Lung (tissue), 12 donors: Measurements from ENCODE around the gene EFNA3. TPM values are rescaled to one million over a fixed set of nuclear protein-coding genes. Genes with fewer than 3 reads are reported as not detected.

ENCODE experiments used
- ATAC-seq: fragments of 200-7000 bp; cut with Tn5 transposase; one replicate; pipeline ENCODE4 v1.9.1; 2020; ENCODE audit warnings: moderate number of reproducible peaks; ENCODE audit not compliant: insufficient read depth, low FRiP score
- DNase-seq, 3 donors: peaks; one replicate each; pipeline ENCODE4 v3.0.0-alpha.2; 2013 to 2017
- H3K27ac ChIP-seq, 2 donors: one replicate each; pipeline ENCODE4 v1.5.1; 2013; ENCODE audit warnings: mild to moderate bottlenecking in 2 of 2, moderate library complexity in 2 of 2, control low read depth in 1 of 2, inconsistent platforms in 1 of 2, low read depth in 1 of 2, low read length in 1 of 2
- H3K27me3 ChIP-seq, 3 donors: one replicate each; pipeline ENCODE4 v1.5.1; 2013; ENCODE audit warnings: low read length in 2 of 3; ENCODE audit not compliant: control insufficient read depth in 3 of 3, insufficient read depth in 3 of 3
- H3K36me3 ChIP-seq, 4 donors: one replicate each; pipeline ENCODE4 v1.5.1; 2013; ENCODE audit warnings: low read length in 4 of 4, mild to moderate bottlenecking in 1 of 4, moderate library complexity in 1 of 4; ENCODE audit not compliant: control insufficient read depth in 4 of 4, insufficient read depth in 4 of 4
- H3K4me1 ChIP-seq, 5 donors: one replicate each; pipeline ENCODE4 v1.5.1; 2013; ENCODE audit warnings: low read length in 5 of 5, mild to moderate bottlenecking in 2 of 5, moderate library complexity in 1 of 5; ENCODE audit not compliant: control insufficient read depth in 5 of 5, insufficient read depth in 5 of 5
- H3K4me3 ChIP-seq: one replicate; pipeline ENCODE4 v1.5.1; 2013; ENCODE audit warnings: mild to moderate bottlenecking, control low read depth, moderate library complexity
- H3K9ac ChIP-seq, 2 donors: one replicate each; pipeline ENCODE4 v1.5.1; 2013; ENCODE audit warnings: low read length in 2 of 2, control low read depth in 1 of 2; ENCODE audit not compliant: insufficient read depth in 1 of 2
- H3K9me3 ChIP-seq, 4 donors: one replicate each; pipeline ENCODE4 v1.5.1; 2013; ENCODE audit warnings: low read length in 3 of 4, mild to moderate bottlenecking in 1 of 4, moderate library complexity in 1 of 4; ENCODE audit not compliant: control insufficient read depth in 4 of 4, insufficient read depth in 3 of 4
- WGBS, 2 donors: extraction: QIAGEN DNeasy Blood & Tissue Kit; methylation state at CpG; one replicate each; pipeline ENCODE4 v1.1.7; 2013; 5-methylcytosine and 5-hydroxymethylcytosine counted together
- polyA plus RNA-seq, 2 donors: library from polyadenylated mRNA; stranded (reverse); fragments of 200-250 nt; gene quantifications; one replicate each; pipeline ENCODE4 v1.2.1, GENCODE V29; 2013
- total RNA-seq, 2 donors: library from RNA; depleted of rRNA in 1 of 2; stranded (reverse); fragments of >200 nt in 1 of 2; gene quantifications; one replicate each; pipeline ENCODE4 v1.2.1, GENCODE V29; 2014 to 2021
- TF ChIP-seq, protein P1 (sequence below): IDR thresholded peaks from 2 replicates; pipeline ENCODE4 v1.5.1; 2012; ENCODE audit warnings: mild to moderate bottlenecking; ENCODE audit errors: control extremely low read depth, extremely low read depth
- donor health status: control.
- donor health status: control.
- donor health status: Bipolar disorder and iron deficiency.
- donor health status: healthy.
- donor health status: DM: yes; HTN: yes; CAD: no.

EFNA3 gene
- total and polyA plus RNA-seq, 4 donors, result 1.1 to 1.9 (median 1.6) TPM

DNA sequence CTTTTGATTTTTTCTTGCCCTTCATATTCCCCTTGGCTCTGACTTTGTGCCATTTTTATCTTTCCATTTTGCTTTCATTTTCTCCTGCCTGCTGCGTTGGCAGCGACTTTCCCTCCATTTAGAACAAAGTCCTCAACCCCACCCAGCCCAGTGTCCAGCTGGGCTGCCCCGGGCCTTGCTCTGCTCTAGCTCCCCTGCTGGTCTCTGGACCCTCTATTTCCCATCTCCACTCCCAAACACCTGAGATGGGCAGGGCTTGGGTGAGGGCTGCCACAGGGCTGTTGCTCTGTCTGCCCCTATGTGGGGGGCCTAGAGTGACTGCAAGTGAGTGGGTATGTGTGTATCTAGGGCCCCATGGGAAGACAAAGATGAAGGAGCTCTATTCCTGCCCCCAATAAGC is 34.8 kb upstream of the EFNA3 start:
- TF ChIP-seq, protein P1, sequence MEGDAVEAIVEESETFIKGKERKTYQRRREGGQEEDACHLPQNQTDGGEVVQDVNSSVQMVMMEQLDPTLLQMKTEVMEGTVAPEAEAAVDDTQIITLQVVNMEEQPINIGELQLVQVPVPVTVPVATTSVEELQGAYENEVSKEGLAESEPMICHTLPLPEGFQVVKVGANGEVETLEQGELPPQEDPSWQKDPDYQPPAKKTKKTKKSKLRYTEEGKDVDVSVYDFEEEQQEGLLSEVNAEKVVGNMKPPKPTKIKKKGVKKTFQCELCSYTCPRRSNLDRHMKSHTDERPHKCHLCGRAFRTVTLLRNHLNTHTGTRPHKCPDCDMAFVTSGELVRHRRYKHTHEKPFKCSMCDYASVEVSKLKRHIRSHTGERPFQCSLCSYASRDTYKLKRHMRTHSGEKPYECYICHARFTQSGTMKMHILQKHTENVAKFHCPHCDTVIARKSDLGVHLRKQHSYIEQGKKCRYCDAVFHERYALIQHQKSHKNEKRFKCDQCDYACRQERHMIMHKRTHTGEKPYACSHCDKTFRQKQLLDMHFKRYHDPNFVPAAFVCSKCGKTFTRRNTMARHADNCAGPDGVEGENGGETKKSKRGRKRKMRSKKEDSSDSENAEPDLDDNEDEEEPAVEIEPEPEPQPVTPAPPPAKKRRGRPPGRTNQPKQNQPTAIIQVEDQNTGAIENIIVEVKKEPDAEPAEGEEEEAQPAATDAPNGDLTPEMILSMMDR, result no peak
- Histone ChIP-seq H3K4me1 (peaks cover 0 to 10% (median 4%) of the 10 kb centered on the region in 5 donors), H3K9me3 (no peaks in the 10 kb centered on the region), H3K4me3 (no peak overlapping the region), H3K27me3 (no peaks in the 10 kb centered on the region), H3K36me3 (no peaks in the 10 kb centered on the region), H3K27ac (no peak overlapping the region), H3K9ac (no peak overlapping the region)
- 65 to 94% methylated on average over 3 of the region's 3 CpGs for WGBS, 2 donors
- DNase-seq (no peak), ATAC-seq (no peak)

DNA sequence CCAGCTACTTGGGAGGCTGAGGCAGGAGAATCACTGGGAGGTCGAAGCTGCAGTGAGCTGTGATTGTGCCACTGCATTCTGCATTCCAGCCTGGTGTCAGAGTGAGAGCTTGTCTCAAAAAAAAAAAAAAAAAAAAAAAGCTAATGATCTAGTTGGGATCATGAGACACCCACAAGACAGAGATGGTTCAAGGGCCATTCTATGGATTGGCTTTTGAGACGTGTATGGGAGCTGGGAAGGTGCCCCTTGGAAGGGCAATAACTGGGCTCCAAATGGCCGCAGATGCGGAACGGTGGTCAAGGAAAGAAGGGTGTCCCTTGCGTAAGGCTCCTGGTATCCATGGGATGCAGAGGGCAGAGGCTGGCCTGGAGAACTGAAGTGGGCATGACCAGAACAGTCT is 34.3 kb upstream of the EFNA3 start:
- Histone ChIP-seq H3K36me3 (no peaks in the 10 kb centered on the region), H3K9me3 (no peaks in the 10 kb centered on the region), H3K27me3 (no peaks in the 10 kb centered on the region), H3K27ac (peak overlapping the region in 1 of 2 donors; percentile 74), H3K9ac (no peak overlapping the region), H3K4me1 (peaks cover 0 to 7% (median 4%) of the 10 kb centered on the region in 5 donors), H3K4me3 (no peak overlapping the region)
- TF ChIP-seq, protein P1, result no peak
- ATAC-seq (no peak), DNase-seq (no peak)
- WGBS, 2 donors, result 87 to 92% methylated on average over 6 of the region's 6 CpGs

DNA sequence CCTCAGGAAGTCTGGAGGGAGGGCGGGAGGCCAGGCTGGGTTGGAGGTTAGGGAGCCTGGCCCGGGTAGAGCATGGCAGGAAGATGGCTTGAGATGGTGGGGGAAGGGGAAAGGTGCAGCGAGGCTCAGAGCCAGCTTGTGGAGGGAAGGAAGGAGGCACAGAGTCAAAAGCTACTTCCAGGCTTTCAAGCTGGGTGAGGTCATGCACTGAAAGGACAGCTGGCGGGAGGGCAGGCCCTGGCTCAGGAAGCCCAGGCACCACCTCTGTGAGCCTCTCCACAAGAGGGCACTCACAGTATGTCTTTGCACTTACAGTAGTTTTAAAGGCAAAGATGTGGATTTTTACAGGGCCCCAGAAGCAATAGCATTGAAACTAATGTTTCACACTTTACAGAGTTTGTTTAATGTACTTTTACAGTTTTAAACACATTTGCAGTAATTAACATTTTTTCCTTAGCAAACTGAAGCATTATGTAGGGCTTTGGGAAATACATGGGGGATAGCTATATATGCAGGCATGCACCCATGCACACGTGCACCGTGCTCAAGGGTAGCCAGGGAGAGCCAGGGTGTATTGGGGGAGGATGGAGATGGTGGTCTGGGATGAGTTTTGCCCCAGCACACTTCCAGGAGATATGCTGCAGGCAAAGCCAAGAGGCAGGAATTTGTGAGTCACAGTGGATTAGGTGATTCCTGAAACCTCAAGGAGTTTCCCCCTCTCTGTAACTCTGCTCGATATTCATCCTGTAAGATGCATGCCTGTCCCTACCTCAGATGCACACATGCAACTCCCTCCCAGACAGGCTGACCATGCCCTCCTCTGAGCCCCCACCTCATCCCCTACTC is 33.6 kb upstream of the EFNA3 start:
- Histone ChIP-seq H3K9ac (no peak overlapping the region), H3K4me1 (peaks cover 0 to 12% (median 10%) of the 10 kb centered on the region in 5 donors), H3K36me3 (no peaks in the 10 kb centered on the region), H3K4me3 (no peak overlapping the region), H3K9me3 (no peaks in the 10 kb centered on the region), H3K27me3 (no peaks in the 10 kb centered on the region), H3K27ac (peak overlapping the region in 1 of 2 donors; percentile 74)
- DNase-seq, result peak; percentile 68 to 76 (median 70)
- TF ChIP-seq, protein P1, result peak; percentile 85
- WGBS, 2 donors, result 43 to 50% methylated on average over 7 of the region's 7 CpGs
- peak; percentile 89 for ATAC-seq
